ENCODE data around the gene HNRNPUL1. TPM values are rescaled to one million over a fixed set of nuclear protein-coding genes. Genes with fewer than 3 reads are reported as not detected.

HNRNPUL1 gene
- total and polyA plus RNA-seq, 2 of the 8 experiments (the other 6 are each of a cell fraction or from before 2014, with no cell fraction given) = 99.5 to 264 TPM

GRCh38 chr19:41350735-41351338, 86.7 kb downstream of the HNRNPUL1 start:
- Histone ChIP-seq H3K18ac (ENCODE audit: extremely low read depth, low read length) (no peak overlapping the region; the same call in 1 of the 2 replicates), H3K36me3 (ENCODE audit: control insufficient read depth in 2 of 4, insufficient read depth in 4 of 4, low read length in 3 of 4) (no peaks in the 10 kb centered on the region), H3K23ac (ENCODE audit: insufficient read length) (no peak overlapping the region), H2AK5ac (ENCODE audit: low read depth, low read length) (no peak overlapping the region), H2BK120ac (replicated peaks; ENCODE audit: low read depth, low read length) (no peak overlapping the region), H3K56ac (replicated peaks; ENCODE audit: insufficient read length, low read depth, low read length) (no peak overlapping the region), H2BK12ac (ENCODE audit: low read depth, low read length) (peak overlapping the region; percentile 29; the same call in 1 of the 2 replicates), H3K79me2 (ENCODE audit: control insufficient read depth in 1 of 2, insufficient read depth in 2 of 2, low read length in 2 of 2) (no peaks in the 10 kb centered on the region), H3K9ac (replicated peaks in 1 of 4; ENCODE audit: extremely low read depth in 1 of 4, low read depth in 3 of 4, low read length in 3 of 4) (no peak overlapping the region), H4K5ac (ENCODE audit: insufficient read length, low read depth, low read length) (no peak overlapping the region), H3K79me1 (ENCODE audit: low read depth, low read length) (no peaks in the 10 kb centered on the region), H3K23me2 (ENCODE audit: low read depth, low read length) (peaks cover 27% of the 10 kb centered on the region), H3K4me1 (replicated peaks in 1 of 4; ENCODE audit: control insufficient read depth in 3 of 4, insufficient read depth in 4 of 4, low read length in 3 of 4) (peaks cover 0 to 14% (median 4%) of the 10 kb centered on the region in 4 experiments; a peak in 5 of 7 replicates), H3K4ac (replicated peaks; ENCODE audit: insufficient read length, low read depth, low read length) (no peak overlapping the region), H2BK5ac (ENCODE audit: low read depth, low read length) (no peak overlapping the region; the same call in 1 of the 2 replicates), H4K20me1 (replicated peaks in 1 of 2; ENCODE audit: control insufficient read depth in 1 of 2, insufficient read depth in 2 of 2, low read length in 2 of 2) (peaks cover 0 to 2% of the 10 kb centered on the region in 2 experiments), H3K4me3 (ENCODE audit: extremely low read depth in 1 of 4, insufficient read depth in 2 of 4, low read depth in 3 of 4, low read length in 4 of 4) (peak overlapping the region; percentile 52 to 75 (median 70)), H3K4me2 (ENCODE audit: insufficient read depth in 1 of 2, low read depth in 2 of 2, low read length in 2 of 2) (peak overlapping the region; percentile 88 to 92), H3K9me3 (ENCODE audit: insufficient read depth in 2 of 2, low read depth in 1 of 2, low read length in 1 of 2) (no peaks in the 10 kb centered on the region), H2AFZ (ENCODE audit: low read length) (0 out of 2 replicates have a peak overlapping the region, but pooled peaks have one; percentile 27), H3K27me3 (replicated peaks in 1 of 4; ENCODE audit: control insufficient read depth in 3 of 4, extremely low read depth in 1 of 4, insufficient read depth in 3 of 4, low read length in 3 of 4) (peaks cover 10 to 36% (median 28%) of the 10 kb centered on the region in 4 experiments), H3K27ac (ENCODE audit: low read depth, low read length) (no peak overlapping the region), H2BK15ac (ENCODE audit: low read length) (no peak overlapping the region), H4K8ac (ENCODE audit: extremely low read depth, insufficient read depth, low read length) (no peak overlapping the region; the same call in 1 of the 2 replicates), H2BK20ac (ENCODE audit: low read length) (no peak overlapping the region), H3K14ac (ENCODE audit: insufficient read length) (no peak overlapping the region), H4K91ac (replicated peaks; ENCODE audit: insufficient read length, low read length) (peak overlapping the region; percentile 3)
- 6% methylated on average over 20 of the region's 22 CpGs; no CpG with 5 or more reads in 1 of the 2 experiments for WGBS, 2 experiments (ENCODE audit: extremely low coverage in 1 of 2, insufficient coverage in 1 of 2, insufficient read length in 1 of 2, insufficient replicate concordance in 2 of 2, low coverage in 1 of 2, low lambda C conversion rate in 2 of 2, missing lambda C conversion rate in 1 of 2)
- POLR2A ChIA-PET (ENCODE audit: partially characterized antibody) = interaction anchor here (2.0 to 5.4 kb wide), 3 partner anchors 13 to 512 kb away, joined by 6 to 29 read pairs (median 7); partner anchors contain the start of gene B9D2
- DNase-seq (ENCODE audit: low read depth in 1 of 2, low spot score in 2 of 2) (no peak), FAIRE-seq (no peak)
- TF ChIP-seq SIN3A (conservative IDR thresholded peaks at IDR 0.05 in 1 of 2, IDR thresholded peaks at IDR 0.05 in 1 of 2; ENCODE audit: low read depth in 1 of 2, low read length in 2 of 2) (0 out of 4 replicates have a peak, but pooled peaks of 1 of the 2 experiments have one; percentile 25), SIRT6 (IDR thresholded peaks at IDR 0.05; ENCODE audit: low read length) (no peak), SUZ12 (IDR thresholded peaks at IDR 0.05; ENCODE audit: low read length) (peak; percentile 64; the same call in 1 of the 2 replicates), EZH2 (IDR thresholded peaks at IDR 0.05; ENCODE audit: low read depth, low read length, severe bottlenecking) (peak; percentile 41)
- CTCF ChIA-PET (ENCODE audit: partially characterized antibody) = interaction anchor here (1.0 to 8.0 kb wide), 4 partner anchors 9 to 50 kb away, joined by 3 to 33 read pairs (median 14); no protein-coding TSS in a partner anchor
